ENCODE data around the gene CHST8.

Gene CHST8

DNA sequence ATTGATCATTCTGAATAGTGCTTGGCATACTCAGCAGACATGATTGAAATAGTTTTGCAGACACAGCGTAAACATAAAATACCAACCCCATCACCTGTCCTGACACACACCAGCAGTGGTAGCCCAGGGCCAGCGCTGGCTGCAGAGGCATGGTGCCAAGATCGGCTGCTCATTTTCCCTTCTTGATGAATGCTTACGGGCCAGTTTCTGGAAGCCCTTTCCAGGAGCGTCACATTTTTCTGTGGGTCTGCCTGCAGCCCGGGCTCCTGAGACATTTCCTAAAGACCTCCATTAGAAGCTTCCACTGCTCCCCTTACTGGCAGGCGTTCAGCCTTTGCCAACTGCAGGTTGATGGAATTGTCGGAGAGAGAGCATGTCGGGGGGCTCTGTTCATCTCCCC lies 48.6 kb downstream of the CHST8 start:
- no peaks in the 10 kb centered on the region for H3K36me3 ChIP-seq
- TF ChIP-seq, protein P1, sequence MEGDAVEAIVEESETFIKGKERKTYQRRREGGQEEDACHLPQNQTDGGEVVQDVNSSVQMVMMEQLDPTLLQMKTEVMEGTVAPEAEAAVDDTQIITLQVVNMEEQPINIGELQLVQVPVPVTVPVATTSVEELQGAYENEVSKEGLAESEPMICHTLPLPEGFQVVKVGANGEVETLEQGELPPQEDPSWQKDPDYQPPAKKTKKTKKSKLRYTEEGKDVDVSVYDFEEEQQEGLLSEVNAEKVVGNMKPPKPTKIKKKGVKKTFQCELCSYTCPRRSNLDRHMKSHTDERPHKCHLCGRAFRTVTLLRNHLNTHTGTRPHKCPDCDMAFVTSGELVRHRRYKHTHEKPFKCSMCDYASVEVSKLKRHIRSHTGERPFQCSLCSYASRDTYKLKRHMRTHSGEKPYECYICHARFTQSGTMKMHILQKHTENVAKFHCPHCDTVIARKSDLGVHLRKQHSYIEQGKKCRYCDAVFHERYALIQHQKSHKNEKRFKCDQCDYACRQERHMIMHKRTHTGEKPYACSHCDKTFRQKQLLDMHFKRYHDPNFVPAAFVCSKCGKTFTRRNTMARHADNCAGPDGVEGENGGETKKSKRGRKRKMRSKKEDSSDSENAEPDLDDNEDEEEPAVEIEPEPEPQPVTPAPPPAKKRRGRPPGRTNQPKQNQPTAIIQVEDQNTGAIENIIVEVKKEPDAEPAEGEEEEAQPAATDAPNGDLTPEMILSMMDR (IDR thresholded peaks at IDR 0.05; ENCODE audit: low read depth, low read length) = no peak
- no peaks in the 10 kb centered on the region for H3K9me3 ChIP-seq
- no peak overlapping the region for H3K4me3 ChIP-seq (ENCODE audit: low read depth, low read length)
- DNase-seq = no peak
- H3K4me1 ChIP-seq = peaks cover 16% of the 10 kb centered on the region
- H3K27me3 ChIP-seq = no peaks in the 10 kb centered on the region

DNA sequence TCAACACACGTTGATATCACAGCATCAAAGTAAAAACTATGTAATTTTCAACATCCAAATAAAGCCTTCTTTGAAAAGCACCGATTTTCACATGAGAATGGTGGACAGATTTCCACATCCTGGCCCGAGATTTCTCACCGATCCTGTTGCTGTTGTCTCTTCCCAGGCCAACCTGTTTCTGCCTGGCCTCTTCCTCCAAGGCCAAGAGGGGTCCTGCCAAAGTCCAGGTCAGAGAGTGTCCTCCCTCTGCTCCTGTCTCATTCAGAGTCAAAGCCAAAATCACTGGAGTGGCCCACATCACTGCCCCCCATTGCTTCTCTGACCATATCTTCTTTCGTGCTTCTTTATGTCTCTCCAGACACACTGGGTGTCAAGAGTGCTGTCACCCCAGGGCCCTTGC lies 49.5 kb downstream of the CHST8 start:
- TF ChIP-seq, protein P1 (IDR thresholded peaks at IDR 0.05; ENCODE audit: low read depth, low read length) = no peak

GRCh38 chr19:33673258-33673875 lies 51.6 kb downstream of the CHST8 start:
- Histone ChIP-seq H3K27me3 (no peaks in the 10 kb centered on the region), H3K36me3 (no peaks in the 10 kb centered on the region), H3K4me1 (peaks cover 22% of the 10 kb centered on the region), H3K4me3 (ENCODE audit: low read depth, low read length) (no peak overlapping the region), H3K9me3 (no peaks in the 10 kb centered on the region)
- no peak for DNase-seq
- TF ChIP-seq, protein P1 (IDR thresholded peaks at IDR 0.05; ENCODE audit: low read depth, low read length) = no peak

More for the DNA sequence above, 49.5 kb downstream of the CHST8 start:
- Histone ChIP-seq H3K4me1 (peaks cover 10% of the 10 kb centered on the region), H3K4me3 (ENCODE audit: low read depth, low read length) (no peak overlapping the region), H3K36me3 (no peaks in the 10 kb centered on the region), H3K27me3 (no peaks in the 10 kb centered on the region), H3K9me3 (no peaks in the 10 kb centered on the region)
- DNase-seq = no peak

DNA sequence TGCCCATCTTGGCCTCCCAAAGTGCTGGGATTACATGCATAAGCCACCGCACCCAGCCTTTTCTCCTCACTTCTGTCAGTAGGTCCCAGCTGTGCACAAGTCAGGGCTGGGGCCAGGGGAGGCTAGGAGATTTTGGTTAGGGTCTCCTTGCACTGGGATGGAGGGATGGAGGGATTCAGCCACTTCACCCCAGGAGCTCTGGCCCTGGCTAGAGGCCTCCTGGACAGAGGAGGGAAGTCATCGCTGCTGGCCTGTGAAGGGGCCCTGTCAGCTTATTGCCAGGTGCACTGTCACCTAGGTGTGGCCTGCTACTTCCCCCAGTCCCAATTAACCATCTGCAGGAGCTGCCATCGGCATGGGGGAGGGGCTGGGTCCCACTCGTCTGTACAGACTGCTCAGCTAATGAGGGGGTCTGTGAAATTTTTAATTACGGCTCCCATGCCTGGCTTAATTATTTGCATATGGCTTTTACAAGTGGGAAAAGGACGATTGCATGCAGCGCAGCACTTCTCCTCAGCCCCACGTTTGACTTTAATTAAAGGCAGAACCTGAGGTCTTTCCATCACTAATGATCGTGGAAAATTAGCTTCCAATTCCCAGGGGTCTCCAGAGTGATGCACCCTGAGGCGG lies 52.4 kb downstream of the CHST8 start:
- Histone ChIP-seq H3K9me3 (no peaks in the 10 kb centered on the region), H3K4me1 (peaks cover 22% of the 10 kb centered on the region), H3K27me3 (no peaks in the 10 kb centered on the region), H3K4me3 (ENCODE audit: low read depth, low read length) (no peak overlapping the region), H3K36me3 (no peaks in the 10 kb centered on the region)
- TF ChIP-seq, protein P1 (IDR thresholded peaks at IDR 0.05; ENCODE audit: low read depth, low read length) = no peak
- no peak for DNase-seq

DNA sequence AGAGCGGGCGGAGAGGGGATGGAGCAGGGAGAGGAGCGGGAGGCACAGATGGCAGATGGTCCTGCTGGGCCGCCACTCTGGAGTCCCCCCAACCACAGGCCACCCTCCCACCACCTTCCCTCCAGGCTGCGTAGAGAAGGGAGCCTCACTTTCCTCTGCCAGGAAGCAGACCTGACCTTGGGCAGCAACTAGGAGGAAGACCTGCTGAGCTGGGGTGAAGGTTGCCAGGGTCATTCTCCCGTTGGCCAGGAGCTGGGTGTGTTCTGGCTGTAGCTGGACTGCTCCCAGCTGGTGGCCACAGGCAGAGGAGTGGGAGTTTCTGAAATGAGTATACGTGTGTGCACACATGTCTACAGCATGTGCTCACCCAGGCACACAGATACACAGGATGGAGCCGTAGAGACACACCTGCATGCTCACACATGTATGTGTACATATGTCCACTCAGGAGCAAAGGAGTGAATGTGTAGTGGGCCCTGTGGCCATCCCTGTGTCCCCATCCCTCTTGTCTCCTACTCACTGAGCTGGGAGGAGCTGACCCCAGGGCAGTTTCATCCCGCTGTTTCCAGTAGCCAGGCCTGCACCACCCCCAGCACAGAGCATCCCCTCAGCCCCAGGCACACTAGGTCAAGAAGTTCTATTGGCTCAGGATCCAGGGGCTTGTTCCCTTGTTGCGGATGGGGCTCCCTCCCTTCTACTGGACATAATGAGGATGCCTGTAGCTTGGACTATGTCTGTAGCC lies 53.0 kb downstream of the CHST8 start:
- Histone ChIP-seq H3K4me1 (peaks cover 22% of the 10 kb centered on the region), H3K27me3 (no peaks in the 10 kb centered on the region), H3K36me3 (no peaks in the 10 kb centered on the region), H3K9me3 (no peaks in the 10 kb centered on the region), H3K4me3 (ENCODE audit: low read depth, low read length) (no peak overlapping the region)
- DNase-seq = peak; percentile 40
- TF ChIP-seq, protein P1 (IDR thresholded peaks at IDR 0.05; ENCODE audit: low read depth, low read length) = no peak
